Astrocyte (in vitro differentiated cells and primary cell): ENCODE data around the gene FMOD. TPM values are rescaled to one million over a fixed set of nuclear protein-coding genes. Genes with fewer than 3 reads are reported as not detected.

Experiments used
- DNase-seq: peaks from one replicate; pipeline ENCODE4 v3.0.0-alpha.2; 2010; ENCODE audit warnings: low read depth
- FAIRE-seq: peaks from 2 replicates; lab custom pipeline; 2011; peaks lifted over from hg19 to GRCh38; lab: Jason Lieb, UNC
- H2AFZ ChIP-seq: 2 replicates; pipeline ENCODE4 v1.6.0; 2012; ENCODE audit warnings: low read depth, low read length, inconsistent platforms
- H3K27ac ChIP-seq: 2 replicates; pipeline ENCODE4 v1.5.1; 2011; ENCODE audit warnings: low read depth, low read length, inconsistent platforms
- H3K27me3 ChIP-seq: 2 replicates; pipeline ENCODE4 v1.6.0; 2011; ENCODE audit warnings: low read length, inconsistent platforms; ENCODE audit not compliant: insufficient read depth
- H3K36me3 ChIP-seq: 2 replicates; pipeline ENCODE4 v1.5.1; 2011; ENCODE audit warnings: low read length, inconsistent platforms; ENCODE audit not compliant: insufficient read depth
- H3K4me1 ChIP-seq: 2 replicates; pipeline ENCODE4 v1.5.1; 2011; ENCODE audit warnings: low read length, inconsistent platforms; ENCODE audit not compliant: insufficient read depth
- H3K4me2 ChIP-seq: 2 replicates; pipeline ENCODE4 v1.6.0; 2012; ENCODE audit warnings: low read length, inconsistent platforms
- H3K4me3 ChIP-seq: 2 replicates; pipeline ENCODE4 v1.5.1; 2011; ENCODE audit warnings: low read depth, mild to moderate bottlenecking, low read length, inconsistent platforms; ENCODE audit not compliant: insufficient read depth
- H3K79me2 ChIP-seq: 2 replicates; pipeline ENCODE4 v1.6.0; 2012; ENCODE audit warnings: mild to moderate bottlenecking, low read length, inconsistent platforms; ENCODE audit not compliant: insufficient read depth
- H3K9ac ChIP-seq: 2 replicates; pipeline ENCODE4 v1.6.0; 2012; ENCODE audit warnings: mild to moderate bottlenecking, low read length, inconsistent platforms
- H3K9me3 ChIP-seq: 2 replicates; pipeline ENCODE4 v1.5.1; 2012; ENCODE audit warnings: low read depth, mild to moderate bottlenecking, low read length, inconsistent platforms; ENCODE audit not compliant: insufficient read depth
- H4K20me1 ChIP-seq: 2 replicates; pipeline ENCODE4 v1.6.0; 2012; ENCODE audit warnings: low read length, inconsistent platforms; ENCODE audit not compliant: insufficient read depth
- H3K27ac Mint-ChIP-seq: one replicate; pipeline ENCODE4 v1.8.0; 2021; ENCODE audit warnings: mild to moderate bottlenecking, mixed read lengths; ENCODE audit not compliant: unreplicated experiment
- H3K27me3 Mint-ChIP-seq: one replicate; pipeline ENCODE4 v1.8.0; 2021; ENCODE audit warnings: low read depth, mixed read lengths; ENCODE audit not compliant: unreplicated experiment
- H3K36me3 Mint-ChIP-seq: one replicate; pipeline ENCODE4 v1.8.0; 2021; ENCODE audit warnings: low read depth, mixed read lengths; ENCODE audit not compliant: unreplicated experiment
- H3K4me1 Mint-ChIP-seq: one replicate; pipeline ENCODE4 v1.8.0; 2021; ENCODE audit warnings: low read depth, mixed read lengths; ENCODE audit not compliant: unreplicated experiment
- H3K4me3 Mint-ChIP-seq: one replicate; pipeline ENCODE4 v1.8.0; 2021; ENCODE audit warnings: mild to moderate bottlenecking, moderate library complexity, mixed read lengths; ENCODE audit not compliant: unreplicated experiment
- H3K9me3 Mint-ChIP-seq: one replicate; pipeline ENCODE4 v1.8.0; 2021; ENCODE audit warnings: mild to moderate bottlenecking, mixed read lengths; ENCODE audit not compliant: unreplicated experiment
- EZH2 ChIP-seq: IDR thresholded peaks from 2 replicates; pipeline ENCODE4 v1.6.1; 2012; ENCODE audit warnings: mild to moderate bottlenecking, low read length, inconsistent platforms; ENCODE audit not compliant: insufficient read depth
- total RNA-seq: library from RNA; stranded (reverse); gene quantifications from 2 replicates; pipeline ENCODE4 v1.2.1, GENCODE V29; 2021
- TF ChIP-seq, protein P1 (sequence below): IDR thresholded peaks from 2 replicates; pipeline ENCODE4 v1.5.1; 2011; ENCODE audit warnings: low read depth, mild to moderate bottlenecking, inconsistent platforms, low read length, moderate library complexity; ENCODE audit not compliant: insufficient read depth

Gene FMOD
- total RNA-seq, 1 donor from 2014 or later = not detected

DNA sequence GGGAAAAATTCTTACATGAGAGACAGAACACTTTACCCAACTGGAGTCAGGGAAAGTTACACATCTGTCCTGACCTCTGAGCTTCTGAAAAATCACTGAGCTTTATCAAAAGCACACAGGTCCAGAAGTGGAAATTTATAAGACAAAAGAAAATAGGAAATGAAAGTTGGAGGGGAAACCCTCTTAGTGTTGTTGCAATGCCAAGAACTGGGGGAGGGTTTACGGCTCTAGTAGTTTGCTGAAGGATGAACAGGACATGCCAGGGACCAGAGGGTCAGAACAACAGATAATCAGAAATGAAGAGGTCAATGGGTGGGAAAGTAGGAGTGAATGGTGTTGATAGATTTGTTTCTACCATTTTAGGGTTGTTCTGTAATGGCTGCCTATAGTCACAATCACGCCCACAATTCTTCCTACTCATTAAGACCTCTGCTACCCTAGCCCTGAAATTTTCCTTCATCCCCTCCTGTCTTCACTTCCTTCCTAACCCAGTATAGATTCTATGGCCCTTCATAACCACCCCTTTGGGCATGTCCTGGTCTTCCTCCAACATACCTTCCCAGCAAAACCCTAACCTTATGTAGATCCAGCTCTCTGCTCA lies 30.3 kb upstream of the FMOD start:
- no peak overlapping the region for H3K27ac ChIP-seq
- H3K4me1 ChIP-seq = no peaks in the 10 kb centered on the region
- peaks cover 22% of the 10 kb centered on the region for H3K27me3 ChIP-seq
- no peak overlapping the region for H3K9ac ChIP-seq
- no peaks in the 10 kb centered on the region for H3K79me2 ChIP-seq
- FAIRE-seq (no peak), DNase-seq (no peak)
- peaks cover 35% of the 10 kb centered on the region for H3K27me3 Mint-ChIP-seq
- H3K4me3 Mint-ChIP-seq = no peak overlapping the region
- no peaks in the 10 kb centered on the region for H3K36me3 ChIP-seq
- TF ChIP-seq, protein P1, sequence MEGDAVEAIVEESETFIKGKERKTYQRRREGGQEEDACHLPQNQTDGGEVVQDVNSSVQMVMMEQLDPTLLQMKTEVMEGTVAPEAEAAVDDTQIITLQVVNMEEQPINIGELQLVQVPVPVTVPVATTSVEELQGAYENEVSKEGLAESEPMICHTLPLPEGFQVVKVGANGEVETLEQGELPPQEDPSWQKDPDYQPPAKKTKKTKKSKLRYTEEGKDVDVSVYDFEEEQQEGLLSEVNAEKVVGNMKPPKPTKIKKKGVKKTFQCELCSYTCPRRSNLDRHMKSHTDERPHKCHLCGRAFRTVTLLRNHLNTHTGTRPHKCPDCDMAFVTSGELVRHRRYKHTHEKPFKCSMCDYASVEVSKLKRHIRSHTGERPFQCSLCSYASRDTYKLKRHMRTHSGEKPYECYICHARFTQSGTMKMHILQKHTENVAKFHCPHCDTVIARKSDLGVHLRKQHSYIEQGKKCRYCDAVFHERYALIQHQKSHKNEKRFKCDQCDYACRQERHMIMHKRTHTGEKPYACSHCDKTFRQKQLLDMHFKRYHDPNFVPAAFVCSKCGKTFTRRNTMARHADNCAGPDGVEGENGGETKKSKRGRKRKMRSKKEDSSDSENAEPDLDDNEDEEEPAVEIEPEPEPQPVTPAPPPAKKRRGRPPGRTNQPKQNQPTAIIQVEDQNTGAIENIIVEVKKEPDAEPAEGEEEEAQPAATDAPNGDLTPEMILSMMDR = no peak
- no peak for TF ChIP-seq EZH2
- H3K4me2 ChIP-seq = no peak overlapping the region
- no peaks in the 10 kb centered on the region for H3K36me3 Mint-ChIP-seq
- H3K4me1 Mint-ChIP-seq = peaks cover 12% of the 10 kb centered on the region
- no peak overlapping the region for H2AFZ ChIP-seq
- no peaks in the 10 kb centered on the region for H3K9me3 ChIP-seq
- H3K4me3 ChIP-seq = no peak overlapping the region
- H4K20me1 ChIP-seq = no peaks in the 10 kb centered on the region
- no peak overlapping the region for H3K27ac Mint-ChIP-seq
- peaks cover 5% of the 10 kb centered on the region for H3K9me3 Mint-ChIP-seq

DNA sequence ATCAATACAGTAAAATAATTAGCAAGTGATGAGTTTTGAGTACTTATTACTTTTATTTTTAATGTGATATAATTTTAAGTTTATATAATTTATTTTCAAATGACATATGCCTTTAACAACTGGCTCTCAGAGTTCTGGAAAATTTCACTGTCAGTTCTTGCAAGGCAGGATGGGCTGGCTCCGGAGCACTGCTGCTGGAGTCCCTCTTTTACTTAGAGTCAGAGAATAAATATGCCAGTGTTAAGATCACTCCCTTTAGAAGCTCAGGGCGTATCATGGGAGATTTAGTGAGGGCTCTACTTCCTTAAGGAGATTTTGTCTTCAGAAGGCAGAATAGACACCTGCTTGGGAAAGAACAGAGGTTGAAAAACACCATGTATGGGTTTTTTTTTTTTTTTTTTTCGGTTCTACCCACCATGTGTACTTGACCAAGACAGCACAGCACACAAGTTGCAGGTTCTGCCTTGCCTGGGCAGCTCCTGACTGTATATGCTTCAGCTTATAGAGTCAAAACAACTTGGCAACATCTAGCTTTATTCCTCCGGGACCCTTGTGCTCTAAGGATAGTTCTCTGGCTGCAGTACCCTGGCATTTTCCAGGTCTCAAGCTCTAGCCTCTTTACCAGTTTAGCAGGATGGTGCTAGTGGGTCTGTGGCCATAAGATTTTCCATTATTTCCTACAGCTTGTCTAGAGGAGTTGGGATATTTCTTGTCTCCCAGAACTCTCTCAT lies 29.7 kb upstream of the FMOD start:
- Histone ChIP-seq H3K4me1 (no peaks in the 10 kb centered on the region), H3K36me3 (no peaks in the 10 kb centered on the region), H3K27me3 (peaks cover 22% of the 10 kb centered on the region), H3K9me3 (no peaks in the 10 kb centered on the region), H4K20me1 (no peaks in the 10 kb centered on the region), H3K4me3 (no peak overlapping the region), H3K9ac (no peak overlapping the region), H2AFZ (no peak overlapping the region), H3K79me2 (no peaks in the 10 kb centered on the region), H3K27ac (no peak overlapping the region), H3K4me2 (no peak overlapping the region)
- no peaks in the 10 kb centered on the region for H3K36me3 Mint-ChIP-seq
- DNase-seq = no peak
- peaks cover 34% of the 10 kb centered on the region for H3K27me3 Mint-ChIP-seq
- TF ChIP-seq, protein P1 = no peak
- TF ChIP-seq EZH2 = no peak
- peaks cover 12% of the 10 kb centered on the region for H3K4me1 Mint-ChIP-seq
- H3K4me3 Mint-ChIP-seq = no peak overlapping the region
- peaks cover 5% of the 10 kb centered on the region for H3K9me3 Mint-ChIP-seq
- no peak overlapping the region for H3K27ac Mint-ChIP-seq
- FAIRE-seq = no peak

DNA sequence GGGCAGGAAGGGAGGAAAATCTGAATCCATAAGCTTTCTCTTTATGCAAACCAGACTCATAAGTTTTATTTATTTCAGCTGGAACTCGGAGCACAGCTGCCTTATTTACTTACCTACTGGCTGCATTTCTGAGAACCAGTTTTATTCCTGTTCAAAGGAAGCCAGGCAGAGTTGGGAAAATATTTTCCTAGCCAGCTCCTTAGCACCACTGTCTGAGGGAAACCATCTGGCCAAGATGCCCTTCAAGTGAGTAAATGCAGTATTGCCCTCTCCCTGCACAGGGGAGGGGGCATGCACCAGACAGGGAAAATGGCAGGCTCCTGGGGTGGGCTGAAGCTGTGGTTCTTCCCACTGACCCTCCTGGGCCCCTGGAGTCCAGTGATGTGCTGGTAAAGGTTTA lies 28.9 kb upstream of the FMOD start:
- Histone ChIP-seq H3K79me2 (no peaks in the 10 kb centered on the region), H2AFZ (no peak overlapping the region), H3K36me3 (no peaks in the 10 kb centered on the region), H3K27me3 (peaks cover 22% of the 10 kb centered on the region), H4K20me1 (no peaks in the 10 kb centered on the region), H3K9me3 (no peaks in the 10 kb centered on the region), H3K4me3 (no peak overlapping the region), H3K4me1 (no peaks in the 10 kb centered on the region), H3K4me2 (no peak overlapping the region), H3K27ac (no peak overlapping the region), H3K9ac (no peak overlapping the region)
- H3K4me3 Mint-ChIP-seq = no peak overlapping the region
- H3K4me1 Mint-ChIP-seq = peaks cover 12% of the 10 kb centered on the region
- FAIRE-seq (no peak), DNase-seq (no peak)
- H3K36me3 Mint-ChIP-seq = no peaks in the 10 kb centered on the region
- no peak overlapping the region for H3K27ac Mint-ChIP-seq
- TF ChIP-seq EZH2 = no peak
- TF ChIP-seq, protein P1 = no peak
- peaks cover 31% of the 10 kb centered on the region for H3K27me3 Mint-ChIP-seq
- H3K9me3 Mint-ChIP-seq = peaks cover 5% of the 10 kb centered on the region
